Epithelial cell of esophagus (primary cell): ENCODE measurements around the gene CACNA2D4.

Experiments
- DNase-seq: peaks from one replicate; pipeline ENCODE4 v3.0.0; 2010; ENCODE audit warnings: low read depth
- H3K4me3 ChIP-seq: 2 replicates; pipeline ENCODE4 v1.5.1; 2011; ENCODE audit warnings: mild to moderate bottlenecking, low read length, control low read depth
- TF ChIP-seq, protein P1 (sequence below): IDR thresholded peaks from 2 replicates; pipeline ENCODE4 v1.5.1; 2011; ENCODE audit warnings: low read depth, mild to moderate bottlenecking, low read length, control low read depth, inconsistent platforms; ENCODE audit not compliant: insufficient read depth; ENCODE audit errors: missing control alignments

Gene CACNA2D4

DNA sequence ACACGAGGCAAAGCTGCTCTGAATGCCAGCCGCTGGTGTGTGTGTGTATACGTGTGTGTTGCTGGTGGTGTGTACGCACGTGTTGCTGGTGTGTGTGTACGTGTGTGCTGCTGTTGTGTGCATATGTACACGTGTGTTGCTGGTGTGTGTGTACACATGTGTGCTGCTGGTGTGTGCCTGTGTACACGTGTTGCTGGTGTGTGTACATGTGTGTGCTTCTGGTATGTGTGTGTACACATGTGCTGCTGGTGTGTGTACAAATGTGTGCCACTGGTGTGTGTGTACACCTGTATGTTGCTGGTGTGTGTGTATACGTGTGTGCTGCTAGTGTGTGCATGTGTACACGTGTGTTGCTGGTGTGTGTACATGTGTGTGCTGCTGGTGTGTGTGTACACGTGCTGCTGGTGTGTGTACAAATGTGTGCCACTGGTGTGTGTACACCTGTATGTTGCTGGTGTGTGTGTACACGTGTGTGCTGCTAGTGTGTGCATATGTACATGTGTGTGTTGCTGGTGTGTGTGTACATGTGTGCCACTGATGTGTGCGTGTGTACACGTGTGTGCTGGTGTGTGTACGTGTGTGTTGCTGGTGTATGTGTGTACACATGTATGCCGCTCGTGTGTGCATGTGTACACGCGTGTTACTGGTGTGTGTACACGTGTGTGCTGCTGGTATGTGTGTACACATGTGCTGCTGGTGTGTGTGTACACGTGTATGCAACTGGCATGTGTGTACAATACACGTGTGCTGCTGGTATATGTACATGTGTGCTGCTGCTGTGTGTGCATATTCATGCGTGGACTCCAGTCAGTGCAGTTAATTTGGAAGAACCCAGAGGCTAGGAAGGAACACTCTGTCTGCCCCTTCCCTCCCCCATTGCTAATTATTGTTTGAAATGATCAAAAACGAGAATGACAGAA lies 47.2 kb downstream of the CACNA2D4 start:
- TF ChIP-seq, protein P1, sequence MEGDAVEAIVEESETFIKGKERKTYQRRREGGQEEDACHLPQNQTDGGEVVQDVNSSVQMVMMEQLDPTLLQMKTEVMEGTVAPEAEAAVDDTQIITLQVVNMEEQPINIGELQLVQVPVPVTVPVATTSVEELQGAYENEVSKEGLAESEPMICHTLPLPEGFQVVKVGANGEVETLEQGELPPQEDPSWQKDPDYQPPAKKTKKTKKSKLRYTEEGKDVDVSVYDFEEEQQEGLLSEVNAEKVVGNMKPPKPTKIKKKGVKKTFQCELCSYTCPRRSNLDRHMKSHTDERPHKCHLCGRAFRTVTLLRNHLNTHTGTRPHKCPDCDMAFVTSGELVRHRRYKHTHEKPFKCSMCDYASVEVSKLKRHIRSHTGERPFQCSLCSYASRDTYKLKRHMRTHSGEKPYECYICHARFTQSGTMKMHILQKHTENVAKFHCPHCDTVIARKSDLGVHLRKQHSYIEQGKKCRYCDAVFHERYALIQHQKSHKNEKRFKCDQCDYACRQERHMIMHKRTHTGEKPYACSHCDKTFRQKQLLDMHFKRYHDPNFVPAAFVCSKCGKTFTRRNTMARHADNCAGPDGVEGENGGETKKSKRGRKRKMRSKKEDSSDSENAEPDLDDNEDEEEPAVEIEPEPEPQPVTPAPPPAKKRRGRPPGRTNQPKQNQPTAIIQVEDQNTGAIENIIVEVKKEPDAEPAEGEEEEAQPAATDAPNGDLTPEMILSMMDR, result no peak
- no peak overlapping the region for H3K4me3 ChIP-seq
- DNase-seq, result no peak

DNA sequence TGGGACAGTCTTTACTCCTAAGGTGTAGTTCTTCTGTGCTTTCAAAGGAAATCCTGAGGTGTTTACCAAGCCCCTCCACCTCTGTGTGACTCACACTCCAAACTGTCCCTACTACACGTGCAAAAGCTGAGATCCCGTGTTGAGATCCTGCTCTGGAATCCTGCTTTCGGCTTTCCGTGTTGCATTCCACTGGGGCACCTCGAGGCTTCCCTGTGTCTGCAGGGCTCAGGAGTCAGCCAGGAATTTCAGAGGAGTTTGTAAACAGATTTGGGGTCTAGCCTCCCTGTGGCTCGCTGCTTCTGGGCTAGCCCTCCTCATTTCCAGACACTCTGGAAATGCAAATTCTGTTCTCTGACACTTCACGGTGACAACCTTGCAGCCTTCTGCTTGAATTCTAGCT lies 48.4 kb downstream of the CACNA2D4 start:
- DNase-seq, result no peak
- H3K4me3 ChIP-seq, result no peak overlapping the region
- TF ChIP-seq, protein P1, result no peak

GRCh38 chr12:1869145-1869544 lies 49.3 kb downstream of the CACNA2D4 start:
- no peak for DNase-seq
- TF ChIP-seq, protein P1, result no peak
- no peak overlapping the region for H3K4me3 ChIP-seq

DNA sequence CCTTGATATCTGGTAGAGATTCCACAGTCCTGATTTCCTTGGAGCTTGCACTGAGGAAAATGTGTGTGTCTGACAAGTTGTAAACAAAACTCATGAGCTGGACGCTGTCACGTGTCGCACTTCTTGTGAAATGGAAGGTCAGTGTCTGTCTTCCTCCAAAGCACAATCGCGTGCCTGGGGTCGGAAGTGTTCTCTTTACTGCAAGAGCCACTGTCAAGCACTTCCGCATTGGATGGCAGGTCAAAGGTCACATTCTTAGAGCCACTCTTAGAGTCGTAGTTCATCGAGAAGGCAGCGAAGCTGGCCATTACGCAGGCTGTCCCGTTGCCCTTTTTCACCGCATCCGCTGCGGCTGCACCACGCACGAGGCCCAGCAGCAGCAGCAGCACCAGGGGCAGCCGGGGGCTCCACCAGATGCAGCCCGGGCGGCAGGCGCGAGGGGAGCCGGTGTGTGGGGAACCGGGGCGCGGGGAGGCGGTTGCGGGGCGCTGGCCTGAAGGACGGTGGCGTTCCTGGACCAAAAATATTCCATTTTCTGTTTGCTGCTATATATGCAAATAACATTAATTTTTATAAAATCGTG lies 53.1 kb downstream of the CACNA2D4 start:
- no peak for DNase-seq
- TF ChIP-seq, protein P1, result no peak
- H3K4me3 ChIP-seq, result no peak overlapping the region

DNA sequence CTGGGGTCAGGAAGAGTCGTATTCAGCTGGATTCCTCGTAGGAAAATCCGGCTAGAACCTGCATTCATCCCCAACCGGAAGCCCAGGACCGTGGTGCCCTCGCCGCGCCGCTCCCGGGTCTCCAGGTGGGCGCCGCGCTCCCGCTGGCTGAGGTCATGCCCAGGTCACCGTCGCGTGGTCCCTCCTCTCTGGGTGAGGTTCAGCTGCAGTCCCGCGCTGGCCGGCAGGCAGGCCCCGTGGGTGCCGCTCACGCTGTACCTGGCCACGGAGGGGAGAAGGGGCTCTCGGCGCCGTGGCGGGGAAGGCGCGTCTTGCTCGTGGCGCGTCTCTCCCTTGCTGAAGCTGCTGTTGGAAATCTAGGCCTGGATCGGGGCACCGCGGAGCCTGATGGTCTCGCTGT lies 53.6 kb downstream of the CACNA2D4 start:
- no peak overlapping the region for H3K4me3 ChIP-seq
- no peak for DNase-seq
- TF ChIP-seq, protein P1, result no peak

DNA sequence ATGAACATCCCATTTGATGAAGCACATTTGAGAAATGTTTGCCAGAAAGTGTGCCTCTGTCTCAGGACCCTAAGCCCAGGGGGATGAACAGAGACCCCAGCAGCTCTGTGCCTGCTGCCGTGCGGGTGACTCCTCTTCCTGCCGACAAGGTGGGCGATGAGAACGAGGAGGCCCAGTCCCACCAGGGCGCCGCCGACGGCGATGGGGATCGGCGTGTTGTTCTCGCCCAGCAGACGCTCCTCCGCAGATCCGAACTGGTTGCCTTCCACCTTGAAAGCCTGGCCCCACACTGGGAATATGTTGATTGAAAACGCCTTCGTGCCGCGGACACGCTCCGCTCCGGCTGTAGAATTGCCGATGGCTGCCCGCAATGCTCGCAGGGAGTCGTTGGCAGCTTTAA lies 54.0 kb downstream of the CACNA2D4 start:
- no peak for DNase-seq
- H3K4me3 ChIP-seq, result no peak overlapping the region
- TF ChIP-seq, protein P1, result no peak

DNA sequence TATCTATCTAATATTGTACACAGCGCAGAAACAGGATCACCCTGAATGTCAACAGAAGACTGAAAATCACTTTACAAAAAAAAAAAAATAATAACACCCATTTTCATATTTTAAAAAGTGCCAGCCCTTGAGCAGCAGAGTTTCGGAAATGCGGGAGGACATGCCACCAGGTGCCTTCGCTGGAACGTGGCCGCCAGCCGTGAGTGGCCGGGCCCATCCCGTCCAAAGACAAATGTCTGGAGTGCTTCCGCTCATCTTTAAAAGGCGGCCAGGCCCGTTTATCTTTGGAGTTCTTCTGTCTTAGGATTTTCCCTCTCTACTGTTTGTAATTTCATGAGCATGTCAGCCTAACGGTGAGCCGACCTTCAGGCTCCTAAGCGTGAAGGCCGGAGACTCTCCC lies 54.6 kb downstream of the CACNA2D4 start:
- DNase-seq, result no peak

More for the DNA sequence above, 54.6 kb downstream of the CACNA2D4 start:
- H3K4me3 ChIP-seq, result no peak overlapping the region
- TF ChIP-seq, protein P1, result no peak
